GM18519 (cell line): ENCODE data around the gene DNAH14.
"Not testable (repeated sequence)": the region's sequence is repeated elsewhere in the genome, so short reads cannot be mapped to it uniquely, and the experiment has no call there.

ENCODE experiments used
- ATAC-seq: cut with Tn5 transposase; IDR thresholded peaks from one replicate; pipeline ENCODE4 v1.9.1; 2021; ENCODE audit warnings: mild to moderate bottlenecking, moderate library complexity; ENCODE audit not compliant: unreplicated experiment, low FRiP score

The DNAH14 gene

GRCh38 chr1:225230483-225230882 is 301.0 kb downstream of the DNAH14 start:
- no peak for ATAC-seq

GRCh38 chr1:225232930-225233329 is 303.5 kb downstream of the DNAH14 start:
- not testable (repeated sequence) for ATAC-seq

- no peak for ATAC-seq
These were observed 313.1 kb downstream of the DNAH14 start for GRCh38 chr1:225242611-225243010.

GRCh38 chr1:225250432-225250831 is 321.0 kb downstream of the DNAH14 start:
- peak; percentile 96 for ATAC-seq

- ATAC-seq: no peak
These were observed 323.7 kb downstream of the DNAH14 start for GRCh38 chr1:225253173-225253572.

- no peak for ATAC-seq
These were observed 324.3 kb downstream of the DNAH14 start for GRCh38 chr1:225253784-225254183.

- ATAC-seq: no peak
These were observed 325.2 kb downstream of the DNAH14 start for GRCh38 chr1:225254676-225255075.

- ATAC-seq: no peak
These were observed 327.6 kb downstream of the DNAH14 start for GRCh38 chr1:225257081-225257480.

GRCh38 chr1:225258811-225259210 is 329.3 kb downstream of the DNAH14 start:
- ATAC-seq: no peak

GRCh38 chr1:225259542-225259941 is 330.1 kb downstream of the DNAH14 start:
- ATAC-seq: no peak

GRCh38 chr1:225260319-225260718 is 330.8 kb downstream of the DNAH14 start:
- ATAC-seq: no peak

GRCh38 chr1:225277445-225277844 is 348.0 kb downstream of the DNAH14 start:
- ATAC-seq: no peak

- no peak for ATAC-seq
These were observed 351.1 kb downstream of the DNAH14 start for GRCh38 chr1:225280563-225280962.

- no peak for ATAC-seq
These were observed 360.8 kb downstream of the DNAH14 start for GRCh38 chr1:225290244-225290643.

- no peak for ATAC-seq
These were observed 370.1 kb downstream of the DNAH14 start for GRCh38 chr1:225299624-225300023.

- ATAC-seq: no peak
These were observed 370.9 kb downstream of the DNAH14 start for GRCh38 chr1:225300381-225300780.

GRCh38 chr1:225304996-225305395 is 375.5 kb downstream of the DNAH14 start:
- ATAC-seq: no peak

GRCh38 chr1:225310544-225310943 is 381.1 kb downstream of the DNAH14 start:
- not testable (repeated sequence) for ATAC-seq

- peak; percentile 92 for ATAC-seq
These were observed 389.5 kb downstream of the DNAH14 start for GRCh38 chr1:225318706-225319575.

GRCh38 chr1:225319871-225320270 is 390.4 kb downstream of the DNAH14 start:
- ATAC-seq: no peak

- no peak for ATAC-seq
These were observed 392.3 kb downstream of the DNAH14 start for GRCh38 chr1:225321784-225322183.

GRCh38 chr1:225329041-225329440 is 399.6 kb downstream of the DNAH14 start:
- no peak for ATAC-seq
